ENCODE data around the gene SNRPN.
A peak's percentile ranks its signal among the peaks of the same experiment; 100 is the strongest.
"Not testable (repeated sequence)": the region's sequence is repeated elsewhere in the genome, so short reads cannot be mapped to it uniquely, and the experiment has no call there.

The SNRPN gene

DNA sequence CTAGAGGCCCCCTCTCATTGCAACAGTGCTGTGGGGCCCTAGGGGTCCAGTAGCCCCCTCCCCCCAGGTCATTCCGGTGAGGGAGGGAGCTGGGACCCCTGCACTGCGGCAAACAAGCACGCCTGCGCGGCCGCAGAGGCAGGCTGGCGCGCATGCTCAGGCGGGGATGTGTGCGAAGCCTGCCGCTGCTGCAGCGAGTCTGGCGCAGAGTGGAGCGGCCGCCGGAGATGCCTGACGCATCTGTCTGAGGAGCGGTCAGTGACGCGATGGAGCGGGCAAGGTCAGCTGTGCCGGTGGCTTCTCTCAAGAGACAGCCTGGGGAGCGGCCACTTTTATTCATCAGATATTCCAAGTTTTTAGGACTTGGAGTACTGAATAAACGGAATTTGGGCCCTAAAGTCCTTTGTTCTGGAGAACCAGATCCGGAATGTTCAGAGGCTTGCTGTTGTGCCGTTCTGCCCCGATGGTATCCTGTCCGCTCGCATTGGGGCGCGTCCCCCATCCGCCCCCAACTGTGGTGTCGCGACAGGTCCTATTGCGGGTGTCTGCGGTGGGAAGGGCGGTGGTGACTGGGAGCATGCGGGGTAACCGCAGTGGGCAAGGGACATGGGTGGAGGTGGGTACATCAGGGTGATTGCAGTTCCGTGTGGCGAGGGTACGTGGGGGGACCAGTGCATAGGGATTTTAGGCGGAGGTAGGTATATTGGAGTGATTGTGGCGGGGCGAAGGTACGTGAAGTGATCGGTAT lies at the start of gene SNRPN, which contains the start of gene SNURF:
SNRPN (plus strand) TSS at position 205 of the 748 bp plus-strand sequence. CDS start 19,467 bp downstream, outside the sequence.
SNURF (plus strand) TSS at position 205 of the 748 bp plus-strand sequence; CDS start at position 267, 62 bp downstream.
- peak; percentile 35 to 44 (median 40) for DNase-seq (ENCODE audit: low read depth in 3 of 3)

DNA sequence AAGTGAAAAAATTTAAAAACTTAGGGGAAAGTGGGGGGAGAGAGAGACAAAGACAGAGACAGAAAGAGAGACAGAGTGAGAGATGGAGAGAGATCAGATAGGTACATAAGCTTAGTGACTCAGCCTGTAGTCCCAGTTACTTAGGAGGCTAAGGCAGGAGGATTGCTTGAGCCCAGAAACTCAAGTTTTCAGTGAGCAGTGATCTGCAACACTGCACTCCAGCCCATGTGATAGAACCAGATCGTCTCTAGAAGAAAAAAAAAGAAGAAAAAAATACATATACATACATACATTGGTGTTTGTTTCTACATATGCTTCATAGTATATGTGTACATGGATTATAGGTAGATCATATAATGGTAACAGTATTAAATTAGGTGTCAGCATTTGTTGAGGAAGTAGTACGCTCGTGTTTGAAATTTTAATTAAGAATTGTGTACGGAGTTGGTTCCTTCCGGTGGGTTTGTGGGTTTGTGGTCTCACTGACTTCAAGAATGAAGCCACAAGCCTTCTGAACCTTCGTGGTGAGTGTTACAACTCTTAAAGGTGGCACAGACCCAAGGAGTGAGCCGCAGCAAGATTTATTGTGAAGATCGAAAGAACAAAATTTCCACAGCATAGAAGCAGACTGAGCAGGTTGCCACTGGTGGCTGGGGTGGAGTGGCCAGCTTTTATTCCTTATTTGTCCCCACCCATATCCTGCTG lies 38.3 kb upstream of the SNRPN start:
- DNase-seq (ENCODE audit: low read depth in 3 of 3) = no peak

DNA sequence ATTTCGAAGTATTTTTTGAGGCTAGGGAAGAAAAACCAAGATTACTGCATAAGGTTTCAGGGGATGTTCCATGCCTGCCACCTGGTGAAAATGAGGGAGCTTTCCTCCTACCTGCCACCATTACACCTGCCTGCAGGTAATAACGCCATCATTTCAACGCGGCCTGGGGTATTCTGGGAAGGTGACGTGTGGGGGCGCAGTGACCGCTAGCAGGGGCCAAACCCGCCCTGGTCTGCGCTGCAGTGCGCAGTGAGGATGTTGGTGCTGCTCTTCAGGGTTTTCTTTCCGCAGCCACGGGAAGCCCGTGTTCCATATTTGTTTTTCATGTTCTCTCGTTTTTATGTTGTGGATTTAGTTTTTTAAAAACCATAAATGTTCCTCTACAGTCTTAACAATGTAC lies 37.4 kb upstream of the SNRPN start:
- no peak for DNase-seq (ENCODE audit: low read depth in 3 of 3)

DNA sequence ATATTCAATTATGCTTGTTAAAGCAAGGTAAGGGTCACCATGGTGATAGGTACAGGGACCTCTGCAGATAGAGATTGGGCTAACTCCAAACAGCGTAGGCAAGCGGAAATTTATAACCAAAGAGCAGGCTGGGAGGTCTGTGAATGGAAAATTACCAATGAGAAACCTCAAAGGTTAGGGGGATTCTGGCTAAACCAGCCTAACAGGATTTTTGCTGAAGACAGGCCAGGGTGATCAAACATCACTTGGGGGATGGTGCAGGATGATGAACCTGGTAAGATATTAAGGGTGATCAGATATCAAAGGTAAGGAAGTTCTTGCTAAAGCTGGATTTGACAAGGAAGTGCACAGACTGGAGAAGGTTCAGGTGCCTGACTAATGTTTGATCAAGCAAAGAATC lies 35.3 kb upstream of the SNRPN start:
- DNase-seq (ENCODE audit: low read depth in 3 of 3) = no peak

GRCh38 chr15:24922781-24923180 lies 32.0 kb upstream of the SNRPN start:
- DNase-seq (ENCODE audit: low read depth in 3 of 3) = not testable (repeated sequence)

DNA sequence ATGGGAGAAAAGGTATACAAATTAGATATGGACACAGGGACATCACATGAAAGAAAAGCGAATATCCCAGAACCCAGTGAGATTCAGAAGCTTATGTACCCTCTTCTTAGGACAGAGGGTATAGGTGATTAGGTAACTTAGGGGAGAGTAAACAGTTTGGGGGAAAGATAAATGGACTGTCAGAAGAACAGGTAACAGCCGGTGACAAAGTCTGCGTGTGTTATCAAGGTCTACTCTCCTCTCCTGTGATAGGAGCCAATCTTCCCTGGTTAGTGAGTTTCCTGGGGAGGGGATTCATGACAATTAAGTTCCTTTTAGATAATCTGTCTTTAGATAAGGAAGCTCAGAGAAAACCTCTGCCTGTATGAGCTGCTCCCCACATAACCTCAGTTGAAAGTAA lies 30.6 kb upstream of the SNRPN start:
- no peak for DNase-seq (ENCODE audit: low read depth in 3 of 3)

DNA sequence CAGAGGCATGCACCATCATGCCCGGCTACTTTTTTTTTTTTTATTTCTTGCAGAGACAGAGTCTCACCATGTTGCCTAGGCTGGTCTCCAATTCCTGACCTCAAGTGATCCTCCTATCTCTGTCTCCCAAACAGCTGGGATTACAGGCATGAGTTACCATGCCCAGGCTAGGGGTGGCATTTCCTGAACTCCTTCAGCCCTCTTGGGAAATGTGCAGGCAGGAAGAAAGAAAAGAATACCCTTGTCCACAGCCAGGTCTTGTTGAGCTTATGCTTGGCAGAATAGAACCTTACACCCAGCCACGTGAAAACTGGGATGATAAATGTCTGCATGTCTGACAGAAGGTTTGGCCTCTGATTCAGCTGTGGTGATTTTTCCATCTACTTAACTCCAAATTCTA lies 30.2 kb upstream of the SNRPN start:
- DNase-seq (ENCODE audit: low read depth in 3 of 3) = no peak

- not testable (repeated sequence) for DNase-seq (ENCODE audit: low read depth in 3 of 3)
Measured at GRCh38 chr15:24931874-24932732, 22.7 kb upstream of the SNRPN start.

DNA sequence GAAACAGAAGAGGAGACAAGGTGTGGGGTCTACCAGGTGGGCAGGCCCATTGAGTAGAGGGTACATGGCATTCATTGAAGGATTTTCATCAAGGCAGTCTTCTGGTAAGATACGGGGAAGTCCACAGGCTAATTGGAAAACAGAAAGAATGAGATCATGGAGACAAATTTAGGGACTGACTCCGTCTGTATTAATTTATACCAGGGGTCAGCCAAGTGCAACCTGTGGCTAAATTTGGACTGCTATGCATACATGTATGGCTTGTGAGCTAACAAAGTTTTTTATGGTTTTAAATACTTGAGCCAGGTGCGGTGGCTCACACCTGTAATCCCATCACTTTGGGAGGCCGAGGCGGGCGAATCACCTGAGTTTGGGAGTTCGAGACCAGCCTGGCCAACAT lies 21.1 kb upstream of the SNRPN start:
- DNase-seq (ENCODE audit: low read depth in 3 of 3) = no peak

DNA sequence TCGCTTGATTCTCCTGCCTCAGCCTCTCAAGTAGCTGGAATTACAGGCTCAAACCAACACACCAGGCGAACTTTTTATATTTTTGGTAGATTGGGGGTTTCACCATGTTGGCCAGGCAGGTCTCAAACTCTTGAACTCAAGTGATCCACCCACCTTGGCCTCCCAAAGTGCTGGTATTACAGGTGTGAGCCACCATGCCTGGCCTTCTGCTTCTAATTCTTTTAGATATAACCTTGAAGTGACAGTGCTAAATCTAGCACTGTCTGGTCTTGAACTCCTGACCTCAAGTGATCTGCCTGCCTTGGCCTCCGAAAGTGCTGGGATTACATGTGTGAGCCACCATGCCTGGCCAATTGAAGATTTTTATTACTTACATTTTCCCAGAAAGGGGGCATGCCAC lies 16.6 kb upstream of the SNRPN start:
- not testable (repeated sequence) for DNase-seq (ENCODE audit: low read depth in 3 of 3)

- no peak for DNase-seq (ENCODE audit: low read depth in 3 of 3)
Measured at GRCh38 chr15:24940236-24940635, 14.6 kb upstream of the SNRPN start.

DNA sequence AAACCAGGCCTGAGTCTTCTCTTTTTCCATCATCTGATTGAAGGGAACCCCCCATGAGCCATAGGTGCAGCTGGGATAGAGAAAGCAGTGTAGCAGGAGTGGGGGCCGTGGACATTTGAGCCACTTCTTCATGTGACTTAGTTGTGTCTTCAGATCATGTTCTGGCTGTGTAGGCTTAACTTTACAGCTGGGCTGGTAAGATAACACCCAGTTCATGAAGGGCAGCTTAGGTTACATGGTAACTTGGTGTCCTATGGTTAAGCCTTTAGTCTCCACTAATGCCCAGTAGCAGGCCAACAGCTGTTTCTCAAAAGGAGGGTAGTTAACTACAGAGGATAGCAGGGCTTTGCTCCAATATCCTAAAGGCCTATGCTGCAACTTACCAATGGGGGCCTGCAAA lies 11.4 kb upstream of the SNRPN start:
- no peak for DNase-seq (ENCODE audit: low read depth in 3 of 3)

DNA sequence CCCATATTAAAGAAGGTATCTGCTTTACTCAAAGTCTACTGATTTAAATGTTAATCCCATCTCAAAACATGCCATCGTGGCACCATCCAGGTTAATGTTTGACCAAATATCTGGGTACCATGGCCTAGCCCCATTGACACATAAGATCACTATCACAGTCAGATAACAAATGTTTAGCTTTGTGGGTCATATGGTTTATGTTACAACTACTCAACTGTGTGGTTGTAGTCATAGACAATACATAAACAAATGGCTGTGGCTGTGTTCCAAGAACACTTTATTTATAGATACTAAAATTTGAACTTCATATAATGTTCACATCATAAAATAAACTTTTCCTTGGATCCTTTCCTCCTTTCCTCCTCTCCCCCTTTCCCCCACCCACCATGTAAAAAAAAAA lies 9.8 kb upstream of the SNRPN start:
- DNase-seq (ENCODE audit: low read depth in 3 of 3) = no peak

DNA sequence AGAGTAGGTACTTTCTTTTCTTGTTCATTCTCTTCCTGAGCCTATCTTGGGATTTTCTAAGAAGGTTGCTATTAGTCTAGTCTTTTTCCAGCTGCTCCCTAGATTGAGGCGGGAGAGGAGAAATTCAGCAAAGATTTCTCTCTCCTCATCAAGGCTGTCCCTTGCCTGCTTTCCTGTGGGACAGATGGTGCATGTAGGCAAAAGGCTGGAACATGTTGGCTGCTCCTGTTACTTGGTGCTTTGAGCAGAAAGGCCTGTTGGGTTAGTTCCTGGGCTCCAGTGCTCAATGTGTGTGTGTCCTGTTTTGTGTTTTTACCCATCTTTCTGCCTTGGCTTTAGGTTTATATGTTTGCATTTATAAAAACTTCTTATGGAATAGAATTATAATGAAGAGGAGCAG lies 9.1 kb upstream of the SNRPN start:
- DNase-seq (ENCODE audit: low read depth in 3 of 3) = no peak

DNA sequence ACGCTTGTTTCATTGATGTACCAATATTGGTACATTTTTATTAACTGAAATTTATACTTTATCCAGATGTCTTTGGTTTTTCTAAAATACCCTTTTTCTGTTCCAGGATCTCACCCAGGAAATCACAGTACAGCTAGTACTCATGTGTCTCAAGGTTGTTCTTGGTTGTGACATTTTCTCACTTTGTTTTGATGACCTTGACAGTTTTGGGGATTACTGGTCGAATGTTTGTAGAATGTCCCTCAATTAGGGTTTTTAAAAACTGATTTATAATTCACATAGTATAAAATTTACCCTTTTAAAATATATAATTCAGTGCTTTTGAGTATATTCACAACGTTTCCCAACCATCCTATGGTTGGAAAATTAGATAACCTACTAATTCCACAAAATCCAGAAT lies 6.3 kb upstream of the SNRPN start:
- DNase-seq (ENCODE audit: low read depth in 3 of 3) = no peak

DNA sequence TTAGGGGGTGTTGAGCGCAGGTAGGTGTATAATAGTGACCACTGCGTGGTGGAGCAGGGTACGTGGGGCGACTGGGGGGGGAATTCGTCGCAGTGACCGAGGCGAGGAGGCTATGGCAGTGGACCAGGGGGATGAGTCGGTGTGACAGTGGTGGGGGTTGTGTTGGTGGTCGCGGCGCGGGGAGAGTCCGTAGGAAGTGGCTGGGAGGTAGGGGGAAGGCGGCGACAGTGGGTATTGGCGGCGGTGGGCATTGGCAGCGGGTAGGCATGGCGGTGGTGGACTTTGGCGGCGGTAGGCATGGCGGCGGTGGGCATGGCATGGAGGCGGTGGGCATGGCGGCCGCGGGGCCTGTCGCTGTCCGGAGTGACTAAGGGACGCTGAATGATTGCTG lies 739 bp downstream of the SNRPN start:
- DNase-seq (ENCODE audit: low read depth in 3 of 3) = peak in 1 of 3 donors; percentile 1

DNA sequence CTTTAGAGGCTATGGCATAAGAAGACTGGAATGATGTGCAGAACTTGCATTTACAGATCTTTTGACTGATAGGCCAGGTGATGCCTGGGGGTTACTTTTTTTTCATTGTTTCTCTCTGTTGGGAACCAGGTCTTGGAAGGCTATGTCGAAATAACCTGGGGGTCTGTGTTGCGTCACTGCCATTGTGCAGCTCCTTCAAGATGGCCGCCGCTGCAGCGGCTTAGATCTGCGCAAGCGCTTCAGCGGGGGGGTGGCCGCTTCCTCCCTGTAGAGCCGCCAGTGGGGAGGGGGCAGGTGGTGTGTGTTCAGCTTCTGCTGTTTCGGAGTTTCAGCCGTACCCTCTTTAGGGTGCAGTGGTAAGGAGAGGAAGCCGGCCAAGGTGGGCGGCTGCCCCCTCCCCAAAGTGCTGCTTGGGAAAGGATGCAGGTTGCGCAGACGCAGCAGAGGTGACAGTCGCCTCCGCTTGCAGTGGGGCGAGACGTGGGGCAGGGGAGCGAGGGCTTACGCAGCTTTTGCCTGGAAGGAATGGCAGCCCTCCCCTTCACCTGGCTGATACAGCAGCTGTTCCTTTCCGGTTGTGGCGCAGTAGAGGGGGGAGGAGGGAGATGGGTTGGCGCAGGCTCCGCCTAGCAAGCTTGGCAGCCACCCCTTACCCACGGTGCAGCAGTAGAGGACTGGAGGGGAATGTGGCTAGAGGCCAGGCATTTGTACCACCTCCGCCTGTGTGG lies 1.5 kb downstream of the SNRPN start:
- DNase-seq (ENCODE audit: low read depth in 3 of 3) = peak; percentile 26 to 52 (median 35)

DNA sequence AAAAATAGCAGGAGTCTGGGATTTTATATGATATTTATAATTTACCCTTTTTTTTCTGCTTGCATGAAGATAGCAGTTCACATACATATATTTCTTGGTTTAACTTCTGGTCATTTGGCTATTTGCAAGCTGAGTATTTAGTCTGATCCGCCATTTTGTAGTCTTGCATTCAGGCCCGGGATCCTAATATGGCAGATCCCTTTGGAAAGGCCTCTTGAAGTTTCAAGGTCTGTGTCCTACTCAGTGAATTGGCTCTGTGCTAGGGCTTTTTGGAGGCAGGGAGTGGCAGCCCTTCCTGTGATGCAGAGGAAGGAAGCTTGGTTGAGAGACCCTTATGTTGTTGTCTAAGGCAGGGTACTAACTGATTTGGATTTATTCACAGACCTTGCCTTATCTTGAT lies 2.9 kb downstream of the SNRPN start:
- DNase-seq (ENCODE audit: low read depth in 3 of 3) = no peak

GRCh38 chr15:24961967-24962366 lies 7.2 kb downstream of the SNRPN start:
- DNase-seq (ENCODE audit: low read depth in 3 of 3) = no peak

DNA sequence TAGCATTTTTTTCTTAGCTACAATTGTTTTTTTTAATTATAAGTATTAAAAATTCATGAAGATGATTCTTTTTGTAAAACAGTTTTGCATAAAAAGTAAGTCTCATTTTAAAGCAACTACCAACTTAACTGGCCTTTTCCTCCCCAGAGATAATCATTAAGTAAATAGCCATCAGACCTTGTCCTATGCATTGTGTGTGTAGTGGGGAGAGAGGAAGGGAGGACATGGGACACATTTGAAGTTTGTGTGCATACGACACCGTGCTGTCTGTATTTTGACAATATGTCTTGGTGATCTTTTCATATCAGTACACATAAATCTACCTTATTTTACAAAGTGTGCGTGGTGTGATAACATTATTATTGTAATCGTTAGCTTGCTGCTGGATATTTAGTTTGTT lies 8.1 kb downstream of the SNRPN start:
- no peak for DNase-seq (ENCODE audit: low read depth in 3 of 3)

GRCh38 chr15:24966364-24967103 lies 11.7 kb downstream of the SNRPN start:
- no peak for DNase-seq (ENCODE audit: low read depth in 3 of 3)

Data from stimulated activated CD4-positive, alpha-beta T cell treated with anti-CD3 and anti-CD28 coated beads, TNF-alpha, amount 100 ng/mL, for 48 hours (primary cell).